Measurements from ENCODE around the gene CRYBA2.

- TF ChIP-seq CTCF (IDR thresholded peaks at IDR 0.05) (no peak), POLR2AphosphoS5 (IDR thresholded peaks at IDR 0.05) (no peak), POLR2A (IDR thresholded peaks at IDR 0.05) (no peak), EP300 (IDR thresholded peaks at IDR 0.05; ENCODE audit: low read depth) (no peak)
Observed at GRCh38 chr2:219022041-219022440, 28.8 kb upstream of the CRYBA2 start.
